Spleen (tissue), 7 donors: ENCODE data around the gene MYO7A.

Experiments
- CTCF ChIP-seq, 11 experiments: fragments of 200-600 bp in 7 of 11; fragments of 450-650 bp in 4 of 11; sonication (generic) in 4 of 11; IDR thresholded peaks in 8 of 11; conservative IDR thresholded peaks in 3 of 11; 1 replicate in 7 of 11; 2 replicates in 4 of 11; pipeline versions ENCODE4 v1.4.0 to v1.8.0; 2016 to 2021; ENCODE audit warnings: antibody characterized with exemption in 11 of 11, inconsistent platforms in 4 of 11, mild to moderate bottlenecking in 1 of 11
- POLR2A ChIP-seq, 3 donors: fragments of 450-650 bp; IDR thresholded peaks; one replicate each; pipeline ENCODE4 v1.5.1; 2017; ENCODE audit warnings: antibody characterized with exemption in 3 of 3, mild to moderate bottlenecking in 1 of 3
- POLR2AphosphoS5 ChIP-seq, 3 donors: sonication (generic); formaldehyde crosslinking; IDR thresholded peaks; one replicate each; pipeline ENCODE4 v1.5.1; 2017; ENCODE audit warnings: antibody characterized with exemption in 3 of 3
- donor health status: DM: no; HTN: no; CAD: no; lungs with moderate emphysema.
- donor health status: DM: no; HTN: no; CAD: no.
- donor health status: DM: no; HTN: no; CAD: no.

DNA sequence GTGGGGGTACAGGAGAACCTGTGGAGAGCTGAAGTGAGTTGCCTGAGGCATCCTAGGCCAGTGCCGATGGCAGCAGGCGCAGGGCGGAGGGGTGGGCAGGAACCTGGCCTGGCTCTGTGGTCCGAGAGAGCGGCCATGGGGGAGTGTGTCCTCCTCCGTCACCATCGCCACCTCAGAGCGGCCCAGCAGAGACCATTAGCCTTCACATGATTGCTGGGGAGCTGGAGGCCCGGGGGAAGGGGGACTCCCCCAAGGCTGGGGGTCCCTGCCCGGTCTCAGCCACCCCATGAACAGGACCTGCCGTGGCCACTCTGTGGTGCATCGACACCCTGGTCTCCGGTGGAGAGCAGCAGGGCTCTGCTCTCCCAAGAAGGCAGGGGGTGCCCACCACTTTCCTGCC, 21.3 kb upstream of the MYO7A start:
- TF ChIP-seq CTCF (IDR thresholded peaks at IDR 0.05 in 8 of 11, conservative IDR thresholded peaks at IDR 0.05 in 3 of 11) = no peak
- TF ChIP-seq POLR2A (IDR thresholded peaks at IDR 0.05) = no peak
- no peak for TF ChIP-seq POLR2AphosphoS5 (IDR thresholded peaks at IDR 0.05)
